ENCODE results near the gene LLGL2. TPM values are rescaled to one million over a fixed set of nuclear protein-coding genes. Genes with fewer than 3 reads are reported as not detected.

The LLGL2 gene
- total RNA-seq, 2 experiments from 2014 or later, result 12.6 to 21.6 TPM

- Histone ChIP-seq H4K20me1 (ENCODE audit: insufficient read depth, low read length) (no peaks in the 10 kb centered on the region), H2AFZ (ENCODE audit: low read length) (no peak overlapping the region), H3K27ac (ENCODE audit: low read depth, low read length, poor library complexity, severe bottlenecking) (no peak overlapping the region), H3K9me2 (ENCODE audit: insufficient read depth, low read length) (no peaks in the 10 kb centered on the region), H3K4me1 (ENCODE audit: insufficient read depth, low read length, poor library complexity, severe bottlenecking) (no peaks in the 10 kb centered on the region), H3K36me3 (ENCODE audit: insufficient read depth, low read length) (no peaks in the 10 kb centered on the region), H3K9me3 (ENCODE audit: low read length) (no peaks in the 10 kb centered on the region), H3K4me2 (ENCODE audit: low read length) (no peak overlapping the region), H3K4me3 (ENCODE audit: low read depth, low read length, poor library complexity, severe bottlenecking) (no peak overlapping the region), H3K79me2 (ENCODE audit: insufficient read depth, low read depth, low read length) (no peaks in the 10 kb centered on the region)
- ChIA-PET CTCF (ENCODE audit: unreplicated experiment) (no interaction called here), POLR2A (interaction anchor here (0.6 kb wide), 1 partner anchor 39 kb away, joined by 3 read pairs; no protein-coding TSS in a partner anchor)
- intact Hi-C loops (cut with micrococcal nuclease; ENCODE audit: unreplicated experiment), result no loop called here
- DNase-seq (ENCODE audit: low spot score), result no peak
- no TSS peak for BruUV-seq (replicated peaks)
- no peak for TF ChIP-seq CTCF (conservative IDR thresholded peaks at IDR 0.05; ENCODE audit: low read length)
Observed at GRCh38 chr17:75498039-75498725, 27.3 kb upstream of the LLGL2 start.

GRCh38 chr17:75498726-75499213 is 26.7 kb upstream of the LLGL2 start:
- H4K20me1 ChIP-seq (ENCODE audit: insufficient read depth, low read length), result no peaks in the 10 kb centered on the region
- no peaks in the 10 kb centered on the region for H3K79me2 ChIP-seq (ENCODE audit: insufficient read depth, low read depth, low read length)
- H3K9me3 ChIP-seq (ENCODE audit: low read length), result no peaks in the 10 kb centered on the region
- no peaks in the 10 kb centered on the region for H3K9me2 ChIP-seq (ENCODE audit: insufficient read depth, low read length)
- ChIA-PET POLR2A (interaction anchor here (0.6 to 0.8 kb wide), 2 partner anchors 39 to 70 kb away, joined by 3 read pairs; no protein-coding TSS in a partner anchor), CTCF (ENCODE audit: unreplicated experiment) (no interaction called here)
- H3K27ac ChIP-seq (ENCODE audit: low read depth, low read length, poor library complexity, severe bottlenecking), result no peak overlapping the region
- no peak overlapping the region for H3K4me2 ChIP-seq (ENCODE audit: low read length)
- H3K4me1 ChIP-seq (ENCODE audit: insufficient read depth, low read length, poor library complexity, severe bottlenecking), result no peaks in the 10 kb centered on the region
- DNase-seq (ENCODE audit: low spot score), result no peak
- no peaks in the 10 kb centered on the region for H3K36me3 ChIP-seq (ENCODE audit: insufficient read depth, low read length)
- no peak overlapping the region for H3K4me3 ChIP-seq (ENCODE audit: low read depth, low read length, poor library complexity, severe bottlenecking)
- intact Hi-C loops (cut with micrococcal nuclease; ENCODE audit: unreplicated experiment), result no loop called here
- no peak overlapping the region for H2AFZ ChIP-seq (ENCODE audit: low read length)
- TF ChIP-seq EZH2phosphoT487 (IDR thresholded peaks at IDR 0.05; ENCODE audit: borderline replicate concordance, low read depth, low read length) (no peak), CTCF (conservative IDR thresholded peaks at IDR 0.05; ENCODE audit: low read length) (no peak)
- no TSS peak for BruUV-seq (replicated peaks)

- no peak overlapping the region for H3K4me3 ChIP-seq (ENCODE audit: low read depth, low read length, poor library complexity, severe bottlenecking)
- H2AFZ ChIP-seq (ENCODE audit: low read length), result no peak overlapping the region
- H3K9me2 ChIP-seq (ENCODE audit: insufficient read depth, low read length), result no peaks in the 10 kb centered on the region
- no peaks in the 10 kb centered on the region for H3K4me1 ChIP-seq (ENCODE audit: insufficient read depth, low read length, poor library complexity, severe bottlenecking)
- no peaks in the 10 kb centered on the region for H3K36me3 ChIP-seq (ENCODE audit: insufficient read depth, low read length)
- ChIA-PET CTCF (ENCODE audit: unreplicated experiment) (no interaction called here), POLR2A (interaction anchor here (0.8 kb wide), 1 partner anchor 70 kb away, joined by 3 read pairs; no protein-coding TSS in a partner anchor)
- BruUV-seq (replicated peaks), result no TSS peak
- intact Hi-C loops (cut with micrococcal nuclease; ENCODE audit: unreplicated experiment), result no loop called here
- no peaks in the 10 kb centered on the region for H3K79me2 ChIP-seq (ENCODE audit: insufficient read depth, low read depth, low read length)
- TF ChIP-seq CTCF (conservative IDR thresholded peaks at IDR 0.05; ENCODE audit: low read length) (no peak), EZH2phosphoT487 (IDR thresholded peaks at IDR 0.05; ENCODE audit: borderline replicate concordance, low read depth, low read length) (no peak)
- no peak overlapping the region for H3K27ac ChIP-seq (ENCODE audit: low read depth, low read length, poor library complexity, severe bottlenecking)
- H3K9me3 ChIP-seq (ENCODE audit: low read length), result no peaks in the 10 kb centered on the region
- no peak overlapping the region for H3K4me2 ChIP-seq (ENCODE audit: low read length)
- H4K20me1 ChIP-seq (ENCODE audit: insufficient read depth, low read length), result no peaks in the 10 kb centered on the region
- no peak for DNase-seq (ENCODE audit: low spot score)
Observed at GRCh38 chr17:75499313-75500022, 26.0 kb upstream of the LLGL2 start.
